A172 (cell line): Measurements from ENCODE around the gene UBR3. TPM values are rescaled to one million over a fixed set of nuclear protein-coding genes. Genes with fewer than 3 reads are reported as not detected.
"Not testable (repeated sequence)": the region's sequence is repeated elsewhere in the genome, so short reads cannot be mapped to it uniquely, and the experiment has no call there.

Source experiments
- DNase-seq: peaks from one replicate; pipeline ENCODE4 v3.0.0-alpha.2; 2015; ENCODE audit warnings: low spot score
- total RNA-seq: library from RNA; depleted of rRNA; stranded (reverse); fragments of >200 nt; shearing (Covaris generic); gene quantifications from 2 replicates; pipeline ENCODE4 v1.2.3, GENCODE V29; 2014

UBR3 gene
- total RNA-seq, 1 experiment from 2014 or later: 21.0 TPM

DNA sequence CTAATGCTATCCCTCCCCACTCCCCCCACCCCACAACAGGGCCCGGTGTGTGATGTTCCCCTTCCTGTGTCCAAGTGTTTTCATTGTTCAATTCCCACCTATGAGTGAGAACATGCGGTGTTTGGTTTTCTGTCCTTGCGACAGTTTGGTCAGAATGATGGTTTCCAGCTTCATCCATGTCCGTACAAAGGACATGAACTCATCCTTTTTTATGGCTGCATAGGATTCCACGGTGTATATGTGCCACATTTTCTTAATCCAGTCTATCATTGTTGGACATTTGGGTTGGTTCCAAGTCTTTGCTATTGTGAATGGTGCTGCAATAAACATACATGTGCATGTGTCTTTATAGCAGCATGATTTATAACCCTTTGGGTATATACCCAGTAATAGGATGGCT, 109.4 kb downstream of the UBR3 start:
- DNase-seq: not testable (repeated sequence)

DNA sequence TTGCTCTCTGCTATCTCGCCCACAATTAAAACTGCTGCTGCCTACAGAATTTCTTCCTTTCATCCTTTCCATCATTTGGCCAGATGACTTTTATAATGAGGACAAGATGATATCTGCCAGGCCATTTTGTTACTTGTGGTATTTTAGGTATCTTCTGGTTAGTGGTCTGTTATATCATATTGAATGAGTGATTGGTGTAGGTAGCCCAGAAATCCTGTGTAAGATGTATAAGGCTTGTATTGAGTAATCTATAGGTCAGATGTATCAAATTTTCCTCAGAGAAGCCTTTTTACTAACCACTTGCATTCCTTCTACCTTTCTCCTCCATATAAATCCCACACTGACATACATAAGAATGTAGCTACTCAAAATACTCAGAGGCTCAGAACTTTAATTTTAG, 118.3 kb downstream of the UBR3 start:
- DNase-seq: no peak

DNA sequence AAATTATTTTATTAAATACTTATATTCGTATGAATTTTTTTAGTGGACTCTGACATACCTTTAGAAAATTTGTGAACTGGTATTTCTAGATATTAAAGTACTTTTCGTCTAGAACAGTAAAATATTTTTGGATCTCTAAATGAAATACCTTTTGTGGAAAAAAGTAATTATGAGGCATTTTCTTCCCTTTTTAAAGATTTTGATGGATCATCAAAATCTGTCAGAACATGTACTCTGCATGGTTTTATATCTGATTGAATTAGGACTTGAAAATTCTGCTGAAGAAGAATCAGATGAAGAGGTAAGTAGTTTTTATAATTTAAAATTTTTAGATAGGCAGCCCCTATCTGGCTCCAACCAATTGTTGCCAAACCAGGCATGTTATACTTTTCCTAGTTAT, 118.8 kb downstream of the UBR3 start:
- no peak for DNase-seq

DNA sequence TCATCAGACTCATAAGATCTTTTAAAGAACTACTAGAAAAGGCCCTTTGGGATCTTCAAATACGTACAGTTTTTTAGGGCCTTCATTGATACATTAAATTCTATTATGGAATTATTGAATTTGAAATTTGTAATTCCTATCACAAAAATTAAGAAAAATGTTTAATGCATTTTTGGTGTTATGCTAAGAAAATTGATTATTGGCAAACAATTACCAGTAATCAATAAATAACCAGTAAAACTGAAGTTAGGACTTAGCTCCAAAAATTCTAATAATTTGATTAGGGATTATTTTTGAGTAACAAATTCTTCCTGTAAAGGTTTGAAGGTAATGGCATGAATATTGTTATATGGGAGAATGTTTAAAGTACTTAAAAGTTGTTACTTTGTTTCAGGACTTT, 119.3 kb downstream of the UBR3 start:
- no peak for DNase-seq

DNA sequence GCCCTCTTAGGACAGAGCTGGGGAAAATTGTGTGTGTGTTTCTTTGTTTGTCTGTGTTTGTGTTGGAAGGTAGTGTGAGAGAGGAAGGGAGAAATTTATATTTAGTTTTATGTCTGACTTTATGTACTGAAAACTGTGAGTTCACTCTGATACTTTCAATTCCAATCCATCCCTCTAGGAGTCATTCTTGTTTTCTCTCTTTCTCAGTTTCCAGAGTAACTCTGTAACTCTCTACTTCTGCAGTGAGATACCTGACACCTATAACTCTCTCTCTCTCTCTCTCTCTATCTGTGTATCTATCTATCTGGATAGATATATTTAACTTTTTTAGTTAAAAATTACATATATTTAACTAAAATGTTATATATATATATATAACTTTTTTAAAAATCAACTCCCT, 128.7 kb downstream of the UBR3 start:
- DNase-seq: no peak

DNA sequence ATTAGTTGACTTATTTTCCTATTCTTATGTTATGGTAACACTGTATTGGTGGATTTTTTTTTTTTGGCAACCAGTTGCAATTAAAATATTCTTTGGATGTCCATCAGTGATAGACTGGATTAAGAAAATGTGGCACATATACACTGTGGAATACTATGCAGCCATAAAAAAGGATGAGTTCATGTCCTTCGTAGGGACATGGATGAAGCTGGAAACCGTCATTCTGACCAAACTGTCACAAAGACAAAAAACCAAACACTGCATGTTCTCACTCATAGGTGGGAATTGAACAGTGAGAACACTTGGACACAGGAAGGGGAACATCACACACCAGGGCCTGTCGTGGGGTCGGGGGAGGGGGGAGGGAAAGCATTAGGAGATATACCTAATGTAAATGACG, 130.0 kb downstream of the UBR3 start:
- DNase-seq: not testable (repeated sequence)

DNA sequence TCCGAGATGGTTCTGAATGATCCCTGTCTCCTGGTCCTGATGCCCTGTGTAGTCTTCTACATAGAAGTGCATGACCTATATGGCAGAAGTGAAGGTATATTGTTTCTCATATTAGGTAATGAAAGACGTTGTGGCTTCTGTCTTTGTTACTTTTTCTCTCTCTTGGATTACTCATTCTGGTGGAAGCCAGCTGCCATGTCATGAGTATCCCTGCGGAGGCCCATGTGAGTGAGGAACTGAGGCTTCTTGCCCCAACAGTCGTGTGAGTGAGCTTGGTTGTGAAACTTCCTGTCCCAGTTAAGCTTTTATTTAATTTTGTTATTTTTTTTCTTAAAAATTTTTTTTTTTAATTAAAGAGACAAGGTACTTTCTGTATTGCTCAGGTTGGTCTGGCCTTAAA, 134.7 kb downstream of the UBR3 start:
- no peak for DNase-seq

DNA sequence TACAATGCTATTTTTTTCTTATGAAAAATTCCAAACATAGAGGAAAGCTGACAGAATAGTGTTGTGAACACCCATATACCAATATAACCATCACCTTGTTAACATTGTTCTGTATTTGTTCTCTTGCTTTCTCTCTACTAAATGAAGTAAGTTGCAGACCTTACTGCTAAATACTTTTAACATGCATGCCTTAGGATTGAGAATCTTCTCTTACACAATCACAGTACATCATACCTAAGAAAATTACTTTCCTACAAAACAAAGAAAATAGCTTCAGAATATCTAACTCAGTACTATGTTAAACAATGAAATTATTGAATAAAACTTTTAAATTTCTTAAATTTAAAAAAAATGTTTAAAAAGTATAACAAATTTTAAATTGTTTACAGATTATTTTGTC, 136.5 kb downstream of the UBR3 start:
- DNase-seq: no peak

DNA sequence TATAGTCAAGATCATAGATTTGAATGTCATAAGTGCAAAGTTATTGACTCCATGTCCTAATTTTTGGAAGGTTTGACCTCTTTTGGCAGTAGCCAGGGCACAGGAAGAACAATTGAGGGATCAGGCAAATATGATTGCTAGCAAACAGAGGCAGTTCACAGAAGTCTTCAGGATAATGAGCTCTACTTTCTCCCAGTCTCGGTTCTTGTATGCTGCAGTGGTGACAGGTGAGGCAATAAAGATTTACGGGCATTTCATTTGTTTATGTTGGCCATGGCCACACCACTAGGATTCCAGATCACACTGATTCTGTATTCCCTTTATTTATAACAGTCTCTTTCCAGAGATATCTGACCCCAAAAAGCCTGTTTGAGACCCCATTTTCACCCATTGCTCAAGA, 137.5 kb downstream of the UBR3 start:
- DNase-seq: peak; percentile 30

DNA sequence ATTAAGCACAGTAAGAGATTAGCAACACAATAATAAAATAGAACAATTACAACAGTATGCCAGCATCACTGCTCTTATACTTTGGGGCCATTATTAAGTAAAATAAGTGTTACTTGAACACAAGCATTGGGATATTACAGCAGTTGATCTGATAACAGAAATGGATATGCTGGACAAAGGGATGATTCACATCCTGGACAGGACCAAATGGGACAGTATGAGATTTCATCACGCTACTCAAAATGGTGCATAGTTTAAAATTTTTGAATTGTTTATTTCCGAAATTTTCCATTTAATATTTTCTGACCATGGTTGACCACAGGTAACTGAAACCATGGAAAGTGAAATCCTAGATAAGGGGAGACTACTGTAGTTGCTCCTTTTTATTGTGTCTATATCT, 138.2 kb downstream of the UBR3 start:
- peak; percentile 37 for DNase-seq

DNA sequence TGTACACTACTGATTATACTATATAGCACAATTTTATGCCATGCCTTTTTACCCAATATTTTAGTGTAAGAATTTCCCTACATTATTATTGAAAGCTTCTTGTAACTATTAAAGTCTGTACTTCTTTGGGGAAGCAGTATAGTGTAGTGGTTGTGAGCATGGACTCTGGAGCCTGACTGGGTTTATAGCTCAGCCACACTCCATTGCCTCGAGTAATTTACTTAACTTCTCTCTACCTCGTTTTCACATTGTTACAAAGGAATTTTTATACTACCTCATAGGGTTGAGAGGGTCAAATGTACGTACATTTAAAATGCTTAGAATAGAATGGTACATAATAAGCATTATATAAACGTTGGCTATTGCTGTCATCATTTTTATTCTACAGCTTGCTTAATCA, 139.2 kb downstream of the UBR3 start:
- no peak for DNase-seq

DNA sequence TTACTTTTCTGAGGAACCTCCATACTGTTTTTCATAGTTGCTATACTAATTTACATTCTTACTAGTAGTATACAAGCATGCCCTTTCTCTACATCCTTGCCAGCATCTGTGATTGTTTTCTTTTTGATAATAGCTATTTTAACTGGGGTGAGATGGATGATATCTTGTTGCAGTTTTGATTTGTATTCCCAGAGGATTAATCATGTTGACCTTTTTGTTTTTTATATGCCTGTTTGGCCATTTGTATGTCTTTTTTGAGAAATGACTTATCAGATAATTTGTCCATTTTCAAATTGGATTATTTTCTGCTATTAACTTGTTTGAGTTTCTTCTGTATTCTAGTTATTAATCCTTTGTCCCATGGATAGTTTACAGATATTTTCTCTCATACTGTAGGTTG, 141.5 kb downstream of the UBR3 start:
- DNase-seq: no peak

DNA sequence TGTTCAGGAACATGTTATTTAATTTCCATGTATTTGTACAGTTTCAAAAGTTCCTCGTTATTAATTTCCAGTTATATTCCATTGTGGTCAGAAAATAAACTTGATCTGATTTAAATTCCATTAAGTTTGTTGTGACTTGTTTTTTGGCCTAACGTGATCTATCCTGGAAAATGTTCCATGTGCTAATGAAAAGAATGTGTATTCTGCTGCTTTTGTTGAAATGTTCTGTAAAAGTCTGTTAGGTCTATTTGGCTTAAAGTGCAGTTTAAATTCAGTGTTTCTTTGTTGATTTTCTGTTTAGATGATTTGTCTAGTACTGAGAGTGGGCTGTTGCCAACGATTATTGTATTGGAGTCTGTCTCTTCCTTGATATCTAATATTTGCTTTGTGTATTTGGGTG, 148.0 kb downstream of the UBR3 start:
- DNase-seq: no peak

DNA sequence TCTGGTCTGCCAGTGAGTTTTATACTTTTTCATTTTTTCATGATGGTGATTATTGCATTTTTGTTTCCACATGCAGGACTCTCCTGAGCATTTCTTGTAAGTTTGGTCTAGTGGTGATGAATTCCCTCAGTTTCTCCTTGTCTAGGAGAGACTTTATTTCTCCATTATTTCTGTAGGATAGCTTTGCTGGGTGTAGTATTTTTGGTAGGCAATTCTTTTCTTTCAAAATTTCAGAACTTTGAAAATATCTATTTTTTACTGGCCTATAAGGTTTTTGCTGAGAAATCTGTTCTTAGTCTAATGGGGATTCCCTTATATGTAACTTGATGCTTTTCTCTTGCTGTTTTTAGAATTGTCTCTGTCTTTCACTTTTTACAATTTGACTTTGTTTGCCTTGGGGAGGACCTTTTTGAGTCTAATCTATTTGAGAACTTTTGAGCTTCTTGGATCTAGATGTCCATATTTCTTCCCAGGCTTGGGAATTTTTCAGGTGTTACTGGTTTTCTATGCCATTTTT, 149.1 kb downstream of the UBR3 start:
- DNase-seq: no peak

DNA sequence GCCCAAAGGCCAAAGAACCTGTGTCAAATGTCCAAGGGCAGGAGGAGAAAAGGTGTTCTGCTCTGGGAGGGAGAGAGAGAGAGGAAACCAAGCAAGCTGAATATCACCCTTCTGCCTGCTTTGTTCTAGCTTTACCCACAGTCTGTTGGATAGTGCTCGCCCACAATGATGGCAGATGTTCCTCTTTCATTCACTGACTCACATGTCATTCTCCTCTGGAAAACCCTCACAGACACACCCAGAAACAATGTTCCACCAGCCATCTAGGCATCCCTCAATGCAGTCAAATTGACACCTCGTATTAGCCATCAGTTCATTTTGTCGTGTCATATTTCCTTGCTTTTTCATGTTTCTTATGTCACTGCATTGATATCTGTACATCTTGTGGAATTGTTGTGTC, 150.3 kb downstream of the UBR3 start:
- DNase-seq: no peak

DNA sequence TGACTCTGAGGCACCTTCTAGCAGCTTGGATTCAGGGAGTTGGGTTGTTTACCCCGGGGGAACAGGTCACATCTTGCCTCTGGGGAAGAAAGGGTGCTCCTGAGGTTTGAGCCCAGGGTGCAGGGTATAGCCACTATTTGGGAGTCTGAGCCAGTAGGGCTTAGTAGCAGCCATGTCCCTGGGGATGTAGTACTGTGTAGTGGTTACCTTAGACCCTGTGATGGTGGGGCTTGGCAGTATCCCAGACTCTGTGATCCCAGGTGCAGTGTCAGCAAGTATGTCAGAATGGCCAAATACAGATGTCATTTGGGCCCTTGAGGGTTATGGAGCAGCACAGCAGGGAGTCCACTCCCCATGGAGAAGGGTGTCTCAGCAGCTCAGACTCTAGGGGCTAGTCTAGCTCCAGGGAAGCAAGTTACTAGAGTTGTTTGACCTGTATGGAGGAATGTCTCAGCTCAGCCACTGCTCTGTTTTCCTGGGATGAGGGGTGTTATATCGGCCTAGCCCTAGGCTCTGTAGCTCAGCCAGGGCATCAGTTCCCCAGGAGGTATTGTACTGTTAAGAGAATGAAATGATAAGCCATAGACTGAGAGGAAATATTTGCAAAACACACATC, 151.3 kb downstream of the UBR3 start:
- no peak for DNase-seq

DNA sequence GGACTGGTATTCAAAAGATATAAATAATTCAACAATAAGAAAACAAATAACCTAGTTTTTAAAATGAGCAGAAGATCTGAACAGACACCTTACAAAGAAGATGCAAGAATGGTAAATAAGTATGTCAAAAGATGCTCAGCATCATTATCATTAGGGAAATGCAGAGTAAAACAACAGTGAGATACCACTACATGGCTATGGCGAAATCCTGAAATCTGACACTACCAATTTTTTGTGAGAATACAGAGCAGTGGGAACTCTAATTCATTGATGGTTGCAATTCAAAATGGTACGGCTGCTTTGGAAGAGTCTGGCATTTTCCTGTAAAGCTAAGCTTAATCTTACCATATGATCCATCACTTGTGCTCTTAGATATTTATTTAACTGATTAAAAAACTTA, 151.8 kb downstream of the UBR3 start:
- no peak for DNase-seq

DNA sequence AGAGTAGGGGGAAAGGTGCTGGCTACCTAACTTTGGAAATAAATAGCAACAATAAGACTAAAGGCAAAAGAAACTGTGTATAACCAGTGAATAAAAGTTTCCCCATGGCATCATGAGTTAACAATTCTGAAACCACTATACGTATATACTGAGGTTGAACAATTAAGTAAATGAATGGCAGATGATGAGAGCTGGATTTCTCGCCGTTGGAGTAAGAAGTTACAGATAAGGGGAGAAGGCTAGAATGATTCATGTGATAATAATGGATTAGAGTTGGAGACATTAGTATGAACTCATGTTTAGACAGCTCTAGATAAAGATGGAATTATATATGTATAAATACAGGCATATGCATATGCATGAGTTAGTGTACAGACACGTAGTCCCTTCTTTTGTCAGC, 152.7 kb downstream of the UBR3 start:
- no peak for DNase-seq

DNA sequence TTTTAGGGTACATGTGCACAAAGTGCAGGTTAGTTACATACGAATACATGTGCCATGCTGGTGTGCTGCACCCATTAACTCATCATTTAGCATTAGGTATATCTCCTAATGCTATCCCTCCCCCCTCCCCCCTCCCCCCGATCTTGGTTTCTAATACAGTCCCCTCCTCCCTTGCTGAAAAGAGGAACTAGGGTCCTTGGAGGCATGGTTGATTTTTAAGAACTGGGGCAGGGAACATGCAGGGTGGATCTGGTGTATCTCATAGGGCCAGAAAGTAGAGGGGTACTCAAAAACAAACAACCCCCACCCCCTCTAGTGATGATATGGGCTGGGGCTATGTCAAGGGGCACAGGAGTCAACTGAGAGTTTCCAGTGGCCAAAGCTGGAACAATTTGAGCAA, 153.4 kb downstream of the UBR3 start:
- DNase-seq: no peak

DNA sequence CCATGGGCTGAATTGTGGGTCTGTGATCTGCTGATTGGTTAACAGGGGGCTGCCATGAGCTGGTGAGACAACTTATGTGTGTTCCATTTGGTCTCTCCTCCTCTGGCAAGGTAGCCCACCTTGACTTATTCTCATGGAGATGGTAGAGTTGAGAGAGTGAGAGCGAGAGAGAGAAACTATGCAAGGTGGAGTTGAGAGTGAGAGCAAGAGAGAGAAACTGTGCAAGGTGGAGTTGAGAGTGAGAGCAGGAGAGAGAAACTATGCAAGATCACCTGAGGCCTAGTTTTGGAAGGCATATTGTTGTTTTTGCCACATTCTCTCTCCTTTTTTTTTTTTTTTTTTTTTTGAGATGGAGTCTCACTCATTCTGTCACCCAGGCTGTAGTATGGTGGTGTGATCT, 155.7 kb downstream of the UBR3 start:
- no peak for DNase-seq

DNA sequence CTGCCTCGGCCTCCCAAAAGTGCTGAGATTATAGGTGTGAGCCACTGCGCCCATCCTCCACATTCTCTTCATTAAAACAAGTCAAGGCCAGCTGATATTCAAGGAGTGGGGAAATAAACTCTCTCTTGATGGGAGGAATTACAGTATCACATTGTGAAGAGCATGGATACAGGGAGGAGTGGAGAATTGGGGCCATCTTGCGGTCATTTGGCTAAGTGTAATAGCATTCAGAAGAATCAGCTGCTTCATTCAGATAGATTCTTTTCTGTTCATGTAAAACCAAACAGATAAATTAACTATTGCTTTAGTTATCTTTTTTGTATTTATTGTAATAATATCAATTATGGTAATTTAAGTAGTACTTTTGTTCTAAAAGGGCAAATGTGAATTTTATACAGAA, 156.3 kb downstream of the UBR3 start:
- no peak for DNase-seq

DNA sequence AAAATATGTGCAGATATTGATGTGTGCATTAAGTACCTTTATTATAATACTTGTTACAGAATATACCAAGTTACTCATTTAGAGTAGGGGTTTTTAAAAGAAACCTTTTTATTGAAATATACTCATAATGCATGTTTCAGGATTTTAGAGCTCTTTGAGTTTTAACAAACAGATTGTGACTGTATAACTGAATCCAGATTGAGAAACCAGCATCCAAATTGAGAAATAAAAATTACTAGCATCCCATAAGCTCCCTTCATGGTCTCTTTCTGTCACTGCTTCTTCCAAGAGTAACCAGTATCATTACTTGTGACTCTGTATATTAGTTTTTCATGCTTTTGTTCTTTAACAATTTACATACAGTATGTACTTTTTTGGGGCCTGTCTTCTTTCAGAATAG, 156.9 kb downstream of the UBR3 start:
- no peak for DNase-seq

DNA sequence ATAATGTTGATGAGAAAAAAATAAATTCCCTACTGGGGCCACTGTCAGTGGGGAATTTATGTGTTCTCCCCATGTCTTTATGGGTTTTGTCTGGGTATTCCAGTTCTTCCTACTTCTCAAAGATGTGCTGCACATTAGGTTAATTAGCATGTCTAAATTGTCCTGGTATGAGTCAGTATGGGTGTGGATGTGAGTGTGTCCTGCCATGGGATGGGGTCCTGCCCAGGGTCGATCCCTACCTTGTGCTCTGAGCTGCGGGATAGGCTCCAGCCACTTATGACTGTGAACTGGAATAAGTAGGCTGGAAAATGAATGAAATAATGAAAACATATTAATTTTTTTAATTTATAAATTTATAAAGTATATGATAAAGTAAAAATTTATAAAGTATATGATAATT, 167.5 kb downstream of the UBR3 start:
- DNase-seq: no peak

DNA sequence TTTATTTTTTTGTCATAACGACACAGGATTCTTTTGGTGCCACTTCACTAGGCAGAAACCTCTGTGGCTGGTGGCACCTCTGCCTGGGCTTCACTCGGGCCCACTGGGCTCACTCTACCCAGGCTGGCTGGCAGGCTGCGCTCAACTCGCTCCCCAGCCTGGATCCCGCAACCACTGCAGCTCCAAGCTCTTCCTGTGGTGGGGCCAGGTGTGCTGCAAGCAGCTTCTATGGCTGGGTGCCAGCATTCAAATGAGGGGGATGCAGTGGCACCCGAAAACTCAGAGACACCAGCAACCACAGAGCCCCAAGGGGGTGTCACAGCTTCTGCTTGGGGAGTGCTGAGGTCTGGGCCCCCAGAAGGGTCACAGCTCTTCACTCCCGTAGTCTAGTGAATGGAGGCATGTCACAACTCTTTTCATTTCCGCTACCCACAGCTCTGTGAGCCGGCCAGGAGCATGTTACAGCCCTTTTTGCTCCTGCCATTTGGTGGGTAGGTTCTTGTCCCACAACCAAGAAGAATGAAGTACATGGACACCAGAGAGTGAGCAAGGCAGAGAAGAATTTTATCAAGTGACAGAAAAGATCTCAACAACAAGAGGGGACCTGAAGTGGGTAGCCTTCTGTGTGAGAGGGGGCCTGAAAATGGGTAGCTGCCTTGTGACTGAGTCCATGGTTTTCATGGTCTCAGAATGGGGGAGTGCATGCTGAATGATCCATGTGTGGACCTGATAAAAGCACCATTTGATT, 170.1 kb downstream of the UBR3 start:
- DNase-seq: no peak
